Skin epidermis (tissue), 12 donors: ENCODE data around the gene BCL11A.

Experiments used
- H3K27ac ChIP-seq, 21 experiments: fragments of 200-600 bp; sonication (generic) in 11 of 21; one replicate each; pipeline ENCODE4 v1.5.0; 2020; ENCODE audit warnings: mild to moderate bottlenecking in 3 of 21, inconsistent platforms in 2 of 21, moderate library complexity in 2 of 21
- H3K4me3 ChIP-seq, 7 experiments: fragments of 200-600 bp; sonication (generic) in 2 of 7; one replicate each; pipeline ENCODE4 v1.5.0; 2020; ENCODE audit warnings: inconsistent platforms in 2 of 7, mild to moderate bottlenecking in 2 of 7, moderate library complexity in 1 of 7

BCL11A gene

GRCh38 chr2:60531701-60532133 is 21.7 kb downstream of the BCL11A start:
- Histone ChIP-seq H3K27ac (peak overlapping the region in 19 of 21 experiments; percentile 8 to 88 (median 70)), H3K4me3 (peak overlapping the region in 1 of 7 experiments; percentile 6)

- peak overlapping the region in 18 of 21 experiments; percentile 4 to 88 (median 70) for H3K27ac ChIP-seq
- H3K4me3 ChIP-seq: peak overlapping the region in 1 of 7 experiments; percentile 6
Observed at GRCh38 chr2:60530660-60531281, 22.7 kb downstream of the BCL11A start.

GRCh38 chr2:60529785-60530627 is 23.4 kb downstream of the BCL11A start:
- Histone ChIP-seq H3K27ac (peak overlapping the region in 20 of 21 experiments; percentile 4 to 88 (median 68)), H3K4me3 (peak overlapping the region in 1 of 7 experiments; percentile 6)

- Histone ChIP-seq H3K27ac (peak overlapping the region in 20 of 21 experiments; percentile 16 to 88 (median 68)), H3K4me3 (no peak overlapping the region)
Observed at GRCh38 chr2:60529136-60529784, 24.2 kb downstream of the BCL11A start.

GRCh38 chr2:60528281-60529020 is 25.0 kb downstream of the BCL11A start:
- Histone ChIP-seq H3K27ac (peak overlapping the region in 20 of 21 experiments; percentile 16 to 88 (median 68)), H3K4me3 (no peak overlapping the region)

- Histone ChIP-seq H3K4me3 (no peak overlapping the region), H3K27ac (peak overlapping the region in 18 of 21 experiments; percentile 16 to 88 (median 67))
Observed at GRCh38 chr2:60527762-60528161, 25.7 kb downstream of the BCL11A start.

- peak overlapping the region in 7 of 21 experiments; percentile 20 to 86 (median 76) for H3K27ac ChIP-seq
Observed at GRCh38 chr2:60526623-60527022, 26.8 kb downstream of the BCL11A start.

GRCh38 chr2:60525899-60526298 is 27.6 kb downstream of the BCL11A start:
- H3K27ac ChIP-seq: peak overlapping the region in 2 of 21 experiments; percentile 1 to 21
- H3K4me3 ChIP-seq: no peak overlapping the region

More at GRCh38 chr2:60526623-60527022, 26.8 kb downstream of the BCL11A start:
- H3K4me3 ChIP-seq: no peak overlapping the region

GRCh38 chr2:60524874-60525273 is 28.6 kb downstream of the BCL11A start:
- H3K27ac ChIP-seq: peak overlapping the region in 1 of 21 experiments; percentile 12
- H3K4me3 ChIP-seq: no peak overlapping the region

- H3K27ac ChIP-seq: no peak overlapping the region
- H3K4me3 ChIP-seq: no peak overlapping the region
Observed at GRCh38 chr2:60523963-60524362, 29.5 kb downstream of the BCL11A start.

- Histone ChIP-seq H3K27ac (no peak overlapping the region), H3K4me3 (no peak overlapping the region)
Observed at GRCh38 chr2:60522462-60522861, 31.0 kb downstream of the BCL11A start.

GRCh38 chr2:60521626-60522025 is 31.8 kb downstream of the BCL11A start:
- Histone ChIP-seq H3K27ac (no peak overlapping the region), H3K4me3 (no peak overlapping the region)

- H3K27ac ChIP-seq: no peak overlapping the region
- no peak overlapping the region for H3K4me3 ChIP-seq
Observed at GRCh38 chr2:60520917-60521539, 32.4 kb downstream of the BCL11A start.

- H3K4me3 ChIP-seq: no peak overlapping the region
- peak overlapping the region in 1 of 21 experiments; percentile 7 for H3K27ac ChIP-seq
Observed at GRCh38 chr2:60520151-60520876, 33.1 kb downstream of the BCL11A start.

GRCh38 chr2:60519231-60519863 is 34.1 kb downstream of the BCL11A start:
- H3K4me3 ChIP-seq: no peak overlapping the region
- H3K27ac ChIP-seq: peak overlapping the region in 4 of 21 experiments; percentile 1 to 57 (median 20)

GRCh38 chr2:60518567-60518966 is 34.9 kb downstream of the BCL11A start:
- H3K4me3 ChIP-seq: no peak overlapping the region
- peak overlapping the region in 5 of 21 experiments; percentile 1 to 57 (median 22) for H3K27ac ChIP-seq

- H3K4me3 ChIP-seq: no peak overlapping the region
- peak overlapping the region in 3 of 21 experiments; percentile 13 to 33 (median 24) for H3K27ac ChIP-seq
Observed at GRCh38 chr2:60517446-60517845, 36.0 kb downstream of the BCL11A start.

GRCh38 chr2:60516826-60517225 is 36.6 kb downstream of the BCL11A start:
- Histone ChIP-seq H3K4me3 (no peak overlapping the region), H3K27ac (peak overlapping the region in 11 of 21 experiments; percentile 13 to 75 (median 58))
